ENCODE results near the gene DSN1.

DNA sequence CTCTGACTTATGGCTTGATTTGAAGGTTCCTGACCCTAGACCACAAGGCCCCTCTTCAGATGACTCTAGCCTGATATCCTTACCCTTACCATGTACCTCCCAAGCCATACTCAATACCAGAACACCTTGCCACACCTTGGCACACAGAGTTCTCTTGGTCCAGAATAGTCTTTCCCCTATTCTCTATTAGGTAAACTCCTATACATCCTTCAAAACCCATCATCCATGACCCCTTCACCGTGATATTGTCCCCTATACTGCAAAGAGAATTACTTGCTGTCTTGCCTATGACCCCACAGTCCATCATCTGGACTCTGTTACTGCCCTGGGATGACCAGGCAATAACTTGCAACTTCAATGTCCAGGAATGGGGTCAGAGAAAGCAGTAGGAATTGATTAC is 31.8 kb upstream of the DSN1 start:
- TF ChIP-seq, protein P1, sequence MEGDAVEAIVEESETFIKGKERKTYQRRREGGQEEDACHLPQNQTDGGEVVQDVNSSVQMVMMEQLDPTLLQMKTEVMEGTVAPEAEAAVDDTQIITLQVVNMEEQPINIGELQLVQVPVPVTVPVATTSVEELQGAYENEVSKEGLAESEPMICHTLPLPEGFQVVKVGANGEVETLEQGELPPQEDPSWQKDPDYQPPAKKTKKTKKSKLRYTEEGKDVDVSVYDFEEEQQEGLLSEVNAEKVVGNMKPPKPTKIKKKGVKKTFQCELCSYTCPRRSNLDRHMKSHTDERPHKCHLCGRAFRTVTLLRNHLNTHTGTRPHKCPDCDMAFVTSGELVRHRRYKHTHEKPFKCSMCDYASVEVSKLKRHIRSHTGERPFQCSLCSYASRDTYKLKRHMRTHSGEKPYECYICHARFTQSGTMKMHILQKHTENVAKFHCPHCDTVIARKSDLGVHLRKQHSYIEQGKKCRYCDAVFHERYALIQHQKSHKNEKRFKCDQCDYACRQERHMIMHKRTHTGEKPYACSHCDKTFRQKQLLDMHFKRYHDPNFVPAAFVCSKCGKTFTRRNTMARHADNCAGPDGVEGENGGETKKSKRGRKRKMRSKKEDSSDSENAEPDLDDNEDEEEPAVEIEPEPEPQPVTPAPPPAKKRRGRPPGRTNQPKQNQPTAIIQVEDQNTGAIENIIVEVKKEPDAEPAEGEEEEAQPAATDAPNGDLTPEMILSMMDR (conservative IDR thresholded peaks at IDR 0.05; ENCODE audit: low read length) = no peak
- TF ChIP-seq EZH2phosphoT487 (IDR thresholded peaks at IDR 0.05; ENCODE audit: borderline replicate concordance) = no peak

Measured in Loucy (cell line).